LNCaP clone FGC (cell line): ENCODE measurements around the gene SPACA5.
"Not testable (repeated sequence)": the region's sequence is repeated elsewhere in the genome, so short reads cannot be mapped to it uniquely, and the experiment has no call there.

Source experiments
- DNase-seq: peaks from one replicate; pipeline ENCODE4 v3.0.0-alpha.2; 2011; ENCODE audit warnings: low read depth
- H3K4me3 ChIP-seq: 2 replicates; pipeline ENCODE4 v1.5.1; 2011; ENCODE audit warnings: mild to moderate bottlenecking, low read depth, low read length, control low read depth
- TF ChIP-seq, protein P1 (sequence below): IDR thresholded peaks from 2 replicates; pipeline ENCODE4 v1.5.1; 2012; ENCODE audit warnings: mild to moderate bottlenecking; ENCODE audit not compliant: control insufficient read depth, insufficient read depth; ENCODE audit errors: extremely low read depth

The SPACA5 gene

DNA sequence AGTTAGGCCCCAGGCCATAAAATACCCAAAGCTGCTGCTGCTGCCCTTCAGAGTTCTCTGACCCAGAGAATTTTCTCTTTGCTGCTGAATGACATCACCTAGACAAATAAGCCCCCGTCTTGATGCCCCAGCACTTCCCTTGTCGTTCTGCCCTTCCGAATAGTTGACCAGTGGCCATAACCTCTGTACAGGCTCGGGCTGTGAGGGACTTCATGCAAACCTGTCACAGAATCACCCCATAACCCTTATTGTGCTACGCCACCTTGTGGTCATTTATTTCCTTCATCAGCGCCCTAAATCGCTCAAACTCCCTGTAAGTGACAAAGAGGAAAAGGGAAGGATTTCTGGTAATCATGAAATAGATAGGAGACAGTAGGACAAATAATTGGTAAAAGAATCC lies 18.8 kb downstream of the SPACA5 start:
- DNase-seq: peak; percentile 10
- TF ChIP-seq, protein P1, sequence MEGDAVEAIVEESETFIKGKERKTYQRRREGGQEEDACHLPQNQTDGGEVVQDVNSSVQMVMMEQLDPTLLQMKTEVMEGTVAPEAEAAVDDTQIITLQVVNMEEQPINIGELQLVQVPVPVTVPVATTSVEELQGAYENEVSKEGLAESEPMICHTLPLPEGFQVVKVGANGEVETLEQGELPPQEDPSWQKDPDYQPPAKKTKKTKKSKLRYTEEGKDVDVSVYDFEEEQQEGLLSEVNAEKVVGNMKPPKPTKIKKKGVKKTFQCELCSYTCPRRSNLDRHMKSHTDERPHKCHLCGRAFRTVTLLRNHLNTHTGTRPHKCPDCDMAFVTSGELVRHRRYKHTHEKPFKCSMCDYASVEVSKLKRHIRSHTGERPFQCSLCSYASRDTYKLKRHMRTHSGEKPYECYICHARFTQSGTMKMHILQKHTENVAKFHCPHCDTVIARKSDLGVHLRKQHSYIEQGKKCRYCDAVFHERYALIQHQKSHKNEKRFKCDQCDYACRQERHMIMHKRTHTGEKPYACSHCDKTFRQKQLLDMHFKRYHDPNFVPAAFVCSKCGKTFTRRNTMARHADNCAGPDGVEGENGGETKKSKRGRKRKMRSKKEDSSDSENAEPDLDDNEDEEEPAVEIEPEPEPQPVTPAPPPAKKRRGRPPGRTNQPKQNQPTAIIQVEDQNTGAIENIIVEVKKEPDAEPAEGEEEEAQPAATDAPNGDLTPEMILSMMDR: peak; percentile 71

DNA sequence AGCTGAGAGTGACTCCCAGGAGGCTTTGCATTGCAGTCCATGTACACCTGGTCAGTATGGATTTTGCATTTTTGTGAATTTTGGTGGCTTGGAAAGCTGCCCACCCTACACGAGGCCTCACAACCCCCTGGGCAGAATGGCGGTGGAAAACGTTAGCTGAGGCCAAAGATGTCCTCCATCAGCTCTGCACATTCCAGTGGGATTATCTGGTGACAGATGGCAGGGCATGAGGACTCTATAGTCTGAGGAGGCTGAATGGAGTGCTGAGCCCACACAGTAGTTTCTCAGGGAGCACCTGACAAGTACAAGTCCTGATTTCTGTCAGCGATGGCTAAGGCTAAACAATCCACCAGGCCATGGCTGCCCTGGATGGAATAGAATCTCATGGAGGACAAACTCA lies 20.8 kb downstream of the SPACA5 start:
- DNase-seq, H3K4me3 ChIP-seq: not testable (repeated sequence)

More for the DNA sequence above, 18.8 kb downstream of the SPACA5 start:
- no peak overlapping the region for H3K4me3 ChIP-seq

DNA sequence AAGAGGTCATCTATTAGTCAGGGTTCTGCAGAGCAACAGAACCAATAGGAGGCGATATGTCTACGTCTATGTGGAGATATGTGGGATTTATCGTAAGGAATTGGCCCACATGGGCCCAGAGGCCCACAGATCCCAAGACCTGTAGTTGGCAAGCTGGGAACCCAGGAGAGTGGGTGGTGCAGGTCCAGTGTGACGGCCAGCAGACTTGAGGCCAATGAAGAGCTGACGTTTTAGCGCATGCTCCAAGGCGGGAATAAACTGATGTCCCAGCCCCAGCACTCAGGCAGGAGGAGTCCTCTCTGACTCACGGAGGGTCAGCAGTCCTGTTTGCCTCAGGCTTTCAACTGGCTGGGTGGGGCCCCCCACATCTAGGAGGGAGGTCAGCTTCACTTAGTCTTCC lies 21.3 kb downstream of the SPACA5 start:
- TF ChIP-seq, protein P1: no peak

DNA sequence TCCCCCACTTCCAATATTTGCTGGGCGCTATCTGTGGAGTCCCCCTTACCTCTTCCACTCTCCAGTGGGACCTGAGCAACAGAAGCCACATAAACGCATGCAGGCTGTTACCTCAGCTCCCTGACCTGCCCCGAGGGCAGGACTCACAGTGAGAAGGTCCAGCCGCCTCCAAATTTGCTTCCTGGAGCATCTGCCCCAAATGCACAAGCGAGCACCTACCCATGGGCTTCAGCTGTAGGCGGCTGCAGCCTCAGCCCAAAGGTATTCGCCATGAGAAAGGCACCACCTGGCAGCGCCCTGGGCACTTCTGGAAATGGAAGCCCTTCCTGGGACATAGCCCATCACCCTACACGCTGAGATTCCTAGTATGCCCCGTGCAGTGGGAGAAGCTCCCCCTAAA lies 23.4 kb downstream of the SPACA5 start:
- DNase-seq: no peak
- TF ChIP-seq, protein P1: no peak
- no peak overlapping the region for H3K4me3 ChIP-seq

More for the DNA sequence above, 21.3 kb downstream of the SPACA5 start:
- DNase-seq: no peak
- no peak overlapping the region for H3K4me3 ChIP-seq

DNA sequence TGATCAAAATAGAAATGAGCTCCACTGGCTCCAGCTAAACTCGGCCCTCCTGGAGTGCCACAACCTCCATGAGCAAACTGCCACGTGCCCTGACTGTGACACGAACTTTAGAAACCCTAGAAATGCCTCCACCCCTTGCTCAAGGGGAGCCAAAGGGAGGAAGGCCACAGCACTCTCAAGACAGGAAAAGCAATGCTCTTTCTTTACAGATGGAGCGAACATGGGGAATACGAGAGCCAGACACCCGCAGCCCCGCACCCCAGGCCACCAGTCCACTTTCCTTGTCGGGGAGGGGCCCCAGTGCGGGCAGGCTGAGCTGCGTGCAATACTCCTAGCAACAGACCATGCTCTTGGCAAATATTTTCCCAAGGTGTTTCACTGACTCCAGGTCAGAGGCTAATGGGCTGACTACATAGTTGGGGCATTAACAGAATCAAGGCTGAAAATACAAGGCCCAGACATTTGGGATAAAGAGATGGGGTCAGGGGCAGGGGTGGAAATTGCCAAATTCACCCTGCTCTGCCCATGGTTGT lies 23.9 kb downstream of the SPACA5 start:
- not testable (repeated sequence) for DNase-seq, H3K4me3 ChIP-seq

DNA sequence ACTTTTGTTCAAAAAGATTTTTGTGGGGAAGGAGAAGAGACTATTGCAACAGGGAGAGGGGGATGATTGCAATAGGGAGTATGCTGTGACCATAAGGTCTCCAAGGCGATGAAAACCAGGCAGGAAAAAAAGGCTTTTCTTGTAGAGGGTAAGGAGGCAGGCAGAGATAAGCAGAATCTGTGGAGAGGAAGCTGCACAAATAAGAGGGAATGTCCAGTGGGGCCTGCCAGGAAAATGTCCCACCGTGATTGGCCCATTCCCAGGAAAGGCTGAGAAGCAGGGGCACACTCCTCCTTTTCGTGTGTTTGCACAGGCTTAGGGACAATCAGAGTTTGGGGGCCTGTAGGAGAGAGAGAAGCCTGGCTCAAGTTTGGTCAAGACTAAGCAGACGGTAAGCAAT lies 29.1 kb downstream of the SPACA5 start:
- TF ChIP-seq, protein P1: no peak
- DNase-seq: no peak
- no peak overlapping the region for H3K4me3 ChIP-seq

DNA sequence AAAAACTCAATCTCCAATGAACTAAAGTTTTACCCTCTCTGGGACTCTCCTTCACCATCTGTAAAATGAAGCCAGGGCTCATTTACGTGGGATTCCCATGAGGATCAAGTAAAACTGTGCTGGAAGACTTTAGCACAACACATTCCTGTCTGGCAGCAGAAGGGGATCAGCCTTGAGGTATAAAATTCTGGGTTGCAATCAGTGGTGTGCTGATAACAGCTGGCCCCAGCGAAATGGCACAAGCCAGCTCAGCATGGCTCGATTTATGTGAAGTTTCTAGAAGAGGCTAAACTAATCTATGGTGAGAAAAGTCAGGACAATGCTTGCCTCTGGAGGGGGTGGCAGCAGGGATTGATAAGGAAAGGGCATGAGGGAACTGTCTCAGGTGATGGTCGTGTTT lies 36.3 kb downstream of the SPACA5 start:
- TF ChIP-seq, protein P1: no peak
- DNase-seq: no peak
- H3K4me3 ChIP-seq: no peak overlapping the region

DNA sequence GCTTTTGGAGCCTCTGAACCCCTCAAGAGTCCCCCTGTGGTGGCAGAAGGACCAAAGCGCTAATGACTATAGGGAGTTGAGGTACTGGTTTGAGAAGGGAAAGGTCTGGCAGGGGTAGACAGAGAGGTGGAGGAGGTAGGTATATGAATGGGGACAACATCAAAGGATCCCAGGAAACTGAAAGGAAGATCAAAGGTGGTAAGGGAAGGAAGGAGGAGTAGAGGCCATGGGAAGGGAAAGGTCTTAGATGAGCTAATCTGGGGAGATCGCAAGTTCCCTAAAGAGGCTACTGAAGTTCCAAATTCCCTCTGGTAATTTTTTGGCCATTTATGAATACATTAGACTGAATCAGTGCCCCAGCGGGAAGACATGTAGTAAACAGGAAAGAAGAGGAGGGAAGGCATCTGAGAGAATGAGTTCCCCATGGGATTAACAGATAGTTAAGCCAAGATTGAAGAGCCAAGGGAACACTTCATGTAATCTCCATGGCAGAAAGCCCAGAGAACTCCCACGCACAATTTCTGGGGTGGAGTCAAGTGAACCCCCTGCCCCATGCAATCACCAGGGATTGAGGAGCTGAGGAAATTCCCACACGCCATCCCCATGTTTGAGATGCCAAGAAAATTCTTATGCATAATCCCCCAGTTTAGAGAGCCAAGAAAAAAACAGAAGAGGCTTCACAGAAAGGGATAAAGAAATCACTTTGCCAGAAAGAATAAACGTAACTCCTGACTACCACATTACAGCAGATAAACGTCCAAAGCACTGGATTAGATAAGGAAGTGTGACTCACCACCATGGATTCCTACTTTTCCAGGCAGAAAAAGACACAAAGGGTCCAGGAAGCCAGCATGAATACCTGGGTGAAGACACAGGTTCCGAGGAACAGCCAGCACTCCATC lies 38.9 kb downstream of the SPACA5 start:
- DNase-seq: no peak
- TF ChIP-seq, protein P1: no peak
- H3K4me3 ChIP-seq: no peak overlapping the region
